Tongue (tissue), 2 donors: ENCODE measurements around the gene LTK. TPM values are rescaled to one million over a fixed set of nuclear protein-coding genes. Genes with fewer than 3 reads are reported as not detected.
A peak's percentile ranks its signal among the peaks of the same experiment; 100 is the strongest.

ENCODE experiments used
- DNase-seq: peaks from one replicate; pipeline ENCODE4 v3.0.0-alpha.2; 2015
- total RNA-seq: library from RNA; depleted of rRNA; stranded (reverse); fragments of >200 nt; gene quantifications from one replicate; pipeline ENCODE4 v1.2.3, GENCODE V29; 2014

LTK gene
- total RNA-seq, 1 donor from 2014 or later: 1.6 TPM

DNA sequence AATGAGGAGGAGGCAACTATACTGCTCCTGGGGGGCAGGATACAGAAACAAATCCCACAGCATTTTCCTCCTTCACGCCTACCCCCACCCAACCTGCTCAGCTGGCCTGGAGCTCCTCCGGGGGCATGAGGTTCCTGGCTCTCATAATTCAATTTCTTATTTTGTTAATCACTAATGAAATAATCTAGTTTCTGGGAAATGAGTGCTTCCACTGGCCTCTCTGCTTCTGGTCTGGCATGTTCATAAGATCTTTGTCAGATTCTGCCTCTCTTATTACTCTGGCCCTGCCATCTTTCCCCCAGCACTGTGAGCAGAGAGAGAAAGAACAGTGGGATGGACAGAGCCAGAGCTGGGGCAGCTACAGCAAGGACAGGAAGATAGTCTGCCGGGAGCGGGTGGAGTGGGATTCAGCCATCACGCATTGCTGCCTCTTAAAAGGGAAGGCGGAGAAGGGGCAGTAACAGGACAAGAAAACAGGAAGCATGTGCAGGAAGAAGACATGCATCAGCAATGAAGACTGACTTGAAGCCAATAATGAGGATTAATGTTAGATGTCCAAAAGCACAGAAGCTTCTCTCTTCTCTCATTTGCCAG lies 16.8 kb upstream of the LTK start:
- no peak for DNase-seq

DNA sequence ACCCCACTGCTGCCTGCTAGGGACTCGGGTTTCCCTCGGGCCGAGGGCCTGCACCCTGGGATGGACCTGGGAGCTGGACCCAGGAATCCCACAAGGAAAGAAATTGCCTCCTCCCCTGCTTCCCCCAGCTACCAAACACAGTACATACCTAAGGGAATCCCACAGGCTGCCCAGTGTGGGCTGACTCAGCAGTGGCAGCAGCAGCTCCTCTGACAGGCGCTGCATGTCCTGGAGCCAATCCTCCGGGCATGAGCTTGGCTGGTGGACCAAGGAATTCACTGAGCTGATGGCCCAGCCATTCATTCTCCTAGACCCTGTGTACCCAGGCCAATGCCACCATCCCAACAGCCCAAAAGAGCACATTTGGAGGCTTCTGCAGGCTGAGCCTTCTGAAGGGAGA lies 9.5 kb upstream of the LTK start:
- DNase-seq: no peak

DNA sequence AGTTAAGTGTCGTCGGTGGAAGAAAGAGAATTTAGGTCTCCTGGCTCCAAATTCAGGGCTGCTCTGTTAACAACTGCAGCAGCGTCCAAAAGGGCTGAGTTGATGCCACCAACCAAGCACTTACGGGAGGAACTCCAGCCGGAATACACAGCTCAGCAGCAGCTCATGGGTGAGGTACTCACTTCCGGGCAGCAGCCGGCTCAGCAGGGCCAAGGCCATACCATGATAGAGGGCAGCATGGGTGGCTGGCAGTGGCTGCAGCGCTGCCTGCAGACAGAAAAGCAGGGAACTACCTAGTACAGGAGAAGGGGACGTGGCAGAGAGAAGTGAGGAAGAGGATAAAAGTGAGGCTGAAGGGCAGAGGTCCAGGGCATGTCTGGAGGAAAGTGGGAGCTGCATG lies 8.0 kb upstream of the LTK start:
- no peak for DNase-seq

DNA sequence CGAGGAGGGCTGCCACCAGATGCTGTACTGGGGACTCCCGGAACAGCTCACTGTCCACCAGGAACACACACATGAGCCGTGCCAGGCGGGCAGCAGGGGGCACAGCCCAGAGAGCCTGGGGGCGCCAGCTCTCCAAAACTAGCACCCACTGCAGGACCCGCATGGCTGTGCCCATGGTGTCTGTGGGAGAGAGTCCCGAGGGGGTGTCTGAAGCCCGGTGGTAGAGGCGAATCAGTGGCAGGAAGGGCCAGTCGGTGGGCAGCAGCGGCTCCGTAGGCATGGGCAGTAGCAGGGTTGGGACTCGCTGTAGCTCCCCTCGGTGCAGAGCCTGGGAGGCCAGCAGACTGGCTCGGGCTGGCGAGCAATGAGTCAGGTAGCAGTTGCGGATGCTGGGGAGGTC lies 7.0 kb upstream of the LTK start:
- no peak for DNase-seq

DNA sequence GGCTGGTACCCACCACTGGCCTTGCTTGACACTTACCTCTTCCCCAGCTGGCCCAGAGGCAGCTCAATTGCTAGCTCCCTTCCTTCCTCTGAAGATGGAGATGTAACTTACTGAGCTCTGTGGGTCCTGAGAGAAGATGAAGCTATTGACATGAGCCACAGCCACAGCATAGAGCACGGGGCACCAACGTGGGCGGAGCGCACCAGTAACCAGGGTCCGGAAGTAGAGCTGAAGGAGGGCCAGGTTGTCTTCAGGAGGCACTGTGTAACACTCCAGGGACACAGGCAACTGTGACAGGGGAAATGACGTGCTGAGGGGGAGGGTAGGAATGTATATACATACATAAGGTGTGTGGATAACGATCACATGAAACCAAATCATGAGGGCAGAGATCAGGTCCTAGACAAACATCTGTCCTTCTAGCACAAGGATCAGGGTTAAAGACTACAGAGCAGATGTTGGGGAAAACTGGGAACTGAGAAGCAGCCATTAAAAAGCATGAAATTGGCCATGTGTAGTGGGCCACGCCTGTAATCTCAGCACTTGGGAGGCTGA lies 4.3 kb upstream of the LTK start:
- no peak for DNase-seq

DNA sequence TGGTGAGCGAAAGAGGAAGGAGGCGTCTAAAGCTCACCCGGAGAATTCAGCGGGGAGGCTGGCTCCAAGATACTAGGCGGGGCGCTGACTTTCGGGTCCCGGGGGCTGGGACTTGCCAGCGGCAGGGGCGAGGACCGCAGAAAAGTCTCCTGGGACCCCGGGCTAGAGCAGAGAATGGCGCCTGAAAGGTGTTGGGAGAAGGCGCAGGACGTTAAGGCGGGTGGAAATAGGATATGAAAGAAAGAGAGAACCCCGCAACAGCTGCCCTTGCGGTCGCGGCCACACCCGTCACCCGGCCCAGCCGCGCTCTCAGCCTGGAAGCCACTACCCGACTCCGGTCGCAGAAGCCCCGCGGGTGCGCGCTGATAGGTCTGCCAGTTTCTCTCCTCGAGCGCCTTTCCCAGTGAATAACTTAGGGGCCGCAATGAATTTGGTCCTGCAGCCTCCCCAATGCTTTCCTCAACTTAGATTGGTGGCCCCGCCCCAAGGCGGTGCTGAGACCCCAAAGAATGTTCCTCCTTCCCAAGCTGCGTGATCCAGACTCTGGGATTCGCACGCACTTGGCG lies 604 bp downstream of the LTK start:
- DNase-seq: peak; percentile 63

GRCh38 chr15:41512512-41512939 lies 1.1 kb downstream of the LTK start:
- DNase-seq: no peak

GRCh38 chr15:41511899-41512369 lies 1.7 kb downstream of the LTK start:
- peak; percentile 26 for DNase-seq

- no peak for DNase-seq
These were observed 2.2 kb downstream of the LTK start for GRCh38 chr15:41511331-41511898.

- no peak for DNase-seq
These were observed 2.9 kb downstream of the LTK start for GRCh38 chr15:41510728-41511127.

GRCh38 chr15:41507820-41508290 lies 5.8 kb downstream of the LTK start:
- DNase-seq: no peak

- no peak for DNase-seq
These were observed 6.8 kb downstream of the LTK start for GRCh38 chr15:41506796-41507341.

GRCh38 chr15:41505776-41506175 lies 7.9 kb downstream of the LTK start:
- DNase-seq: no peak

DNA sequence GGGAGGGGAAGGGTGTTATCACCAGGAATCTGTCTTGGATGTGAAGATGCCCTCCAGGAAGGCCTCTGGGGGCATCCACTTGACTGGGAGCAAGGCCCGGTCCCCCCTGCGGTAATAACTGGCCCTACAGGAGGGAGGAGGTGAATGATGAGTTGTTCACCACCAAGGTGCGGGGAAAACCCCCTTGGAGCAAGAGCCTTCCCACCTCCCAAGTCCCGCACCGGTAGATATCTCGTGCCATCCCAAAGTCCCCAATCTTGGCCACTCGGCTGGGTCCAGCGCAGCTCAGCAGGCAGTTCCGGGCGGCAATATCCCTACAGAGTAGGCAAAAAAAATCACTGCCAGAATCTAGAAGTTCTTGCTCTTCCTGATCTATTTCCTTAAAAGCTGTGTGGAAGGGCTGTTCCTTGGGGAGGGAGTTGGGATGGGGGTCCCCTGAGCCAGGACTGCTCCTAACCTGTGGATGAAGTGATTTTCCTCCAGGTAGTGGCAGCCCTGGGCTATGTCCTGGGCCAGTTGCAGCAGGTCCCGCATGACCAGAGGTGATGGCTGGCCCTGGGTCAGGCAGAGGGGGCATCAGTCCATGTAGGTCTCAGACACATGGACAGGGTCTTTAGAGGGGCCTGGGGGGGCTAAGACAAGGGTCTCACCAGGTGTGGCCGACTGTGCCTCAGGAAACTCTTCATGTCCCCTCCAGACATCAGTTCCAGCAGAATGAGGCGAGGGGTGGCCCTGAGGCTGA lies 8.7 kb downstream of the LTK start:
- DNase-seq: no peak

DNA sequence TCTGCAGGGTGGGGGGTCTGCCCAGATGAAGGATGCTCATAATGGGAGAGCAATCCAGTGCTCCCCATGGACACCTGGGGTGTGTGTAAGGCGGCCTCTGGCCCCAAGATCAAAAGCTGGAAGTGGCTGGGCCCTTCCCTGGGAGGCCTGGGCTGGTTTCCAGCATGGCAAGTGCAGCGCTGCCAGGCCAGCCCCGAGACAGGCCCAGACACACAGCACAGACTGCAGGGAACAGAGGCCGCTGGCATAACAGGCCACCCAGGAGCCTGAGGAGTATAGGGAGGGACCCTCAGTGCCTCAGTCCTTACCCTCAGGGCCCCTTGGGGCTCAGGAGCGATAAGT lies 10.0 kb downstream of the LTK start:
- no peak for DNase-seq

- no peak for DNase-seq
These were observed 10.6 kb downstream of the LTK start for GRCh38 chr15:41502795-41503668.

GRCh38 chr15:41501931-41502794 lies 11.5 kb downstream of the LTK start:
- no peak for DNase-seq

- DNase-seq: peak; percentile 22
These were observed 12.3 kb downstream of the LTK start for GRCh38 chr15:41501191-41501917.

GRCh38 chr15:41499109-41499851 lies 14.3 kb downstream of the LTK start:
- no peak for DNase-seq
